CD4-positive, alpha-beta T cell (primary cell): ENCODE results near the gene PLEKHN1. TPM values are rescaled to one million over a fixed set of nuclear protein-coding genes. Genes with fewer than 3 reads are reported as not detected.

ENCODE experiments used
- ATAC-seq: fragments of 200-7000 bp; cut with Tn5 transposase; one replicate; pipeline ENCODE4 v1.10.0; 2022; ENCODE audit warnings: mild to moderate bottlenecking; ENCODE audit not compliant: poor library complexity
- CTCF ChIA-PET: fragments of 350-600 bp; sonication (Branson Sonifier 250); formaldehyde crosslinking; loops from one replicate; lab custom pipeline; 2021; ENCODE audit warnings: antibody characterized with exemption, inconsistent platforms; lab: Charles Lee
- POLR2A ChIA-PET: fragments of 350-600 bp; sonication (Branson Sonifier 250); formaldehyde crosslinking; loops from one replicate; lab custom pipeline; 2021; ENCODE audit warnings: antibody characterized with exemption, inconsistent platforms; lab: Charles Lee
- DNase-seq, 14 experiments: peaks; one replicate each; pipeline ENCODE4 v3.0.0-alpha.2; 2013 to 2020; ENCODE audit warnings: mixed read lengths in 2 of 14
- H3K27ac ChIP-seq, 2 donors: one replicate each; pipeline versions ENCODE4 v1.5.1 to v1.7.0; 2013; ENCODE audit warnings: low read length in 2 of 2, low read depth in 1 of 2, mild to moderate bottlenecking in 1 of 2
- H3K27me3 ChIP-seq, 2 experiments: 1 replicate in 1 of 2; 2 replicates in 1 of 2; pipeline versions ENCODE4 v1.6.1 to v1.7.0; 2013; ENCODE audit warnings: low read length in 2 of 2, control low read depth in 1 of 2, mild to moderate bottlenecking in 1 of 2, moderate library complexity in 1 of 2; ENCODE audit not compliant: insufficient read depth in 2 of 2, control insufficient read depth in 1 of 2
- H3K36me3 ChIP-seq: one replicate; pipeline ENCODE4 v1.6.1; 2013; ENCODE audit warnings: low read length, control low read depth; ENCODE audit not compliant: insufficient read depth
- H3K4me1 ChIP-seq: one replicate; pipeline ENCODE4 v1.6.1; 2013; ENCODE audit warnings: low read length, control low read depth; ENCODE audit not compliant: insufficient read depth
- H3K4me3 ChIP-seq: one replicate; pipeline ENCODE4 v1.5.1; 2013; ENCODE audit warnings: mild to moderate bottlenecking, low read length, moderate library complexity
- H3K9me3 ChIP-seq, 2 experiments: 1 replicate in 1 of 2; 2 replicates in 1 of 2; pipeline versions ENCODE4 v1.6.1 to v1.7.0; 2013; ENCODE audit warnings: low read length in 2 of 2, mild to moderate bottlenecking in 2 of 2, control low read depth in 1 of 2, moderate library complexity in 1 of 2; ENCODE audit not compliant: control insufficient read depth in 1 of 2, insufficient read depth in 1 of 2
- H3K27ac Mint-ChIP-seq: one replicate; pipeline ENCODE4 v1.8.0; 2020; ENCODE audit warnings: mixed read lengths
- H3K27me3 Mint-ChIP-seq: one replicate; pipeline ENCODE4 v1.8.0; 2021; ENCODE audit warnings: mixed read lengths
- H3K36me3 Mint-ChIP-seq: one replicate; pipeline ENCODE4 v1.8.0; 2021; ENCODE audit warnings: low read depth, mixed read lengths
- H3K4me1 Mint-ChIP-seq: one replicate; pipeline ENCODE4 v1.8.0; 2021; ENCODE audit warnings: low read depth, mixed read lengths
- H3K4me3 Mint-ChIP-seq: one replicate; pipeline ENCODE4 v1.8.0; 2020; ENCODE audit warnings: mild to moderate bottlenecking, mixed read lengths
- H3K9me3 Mint-ChIP-seq: one replicate; pipeline ENCODE4 v1.8.0; 2020; ENCODE audit warnings: mixed read lengths
- CTCF ChIP-seq: fragments of 200-600 bp; IDR thresholded peaks from one replicate; pipeline ENCODE4 v1.8.0; 2022; ENCODE audit warnings: antibody characterized with exemption, mild to moderate bottlenecking
- intact Hi-C, 2 experiments: fragments of 100-400 bp; cut with DNase I in 1 of 2; cut with micrococcal nuclease in 1 of 2; formaldehyde crosslinking; loops; one replicate each; pipeline versions ENCODE4 v1.15.1 to v1.9.0; 2023 to 2025; cut with DNase I, micrococcal nuclease
- total RNA-seq, 174 experiments: library from RNA in 2 of 174; stranded (reverse) in 2 of 174; gene quantifications; one replicate each; pipeline ENCODE4 v1.2.3 and lab custom pipeline; 2021 to 2026

The PLEKHN1 gene
- total RNA-seq, 2 experiments from 2014 or later = 0.69 to 0.95 TPM

- peaks cover 0 to 16% of the 10 kb centered on the region in 2 experiments for H3K9me3 ChIP-seq
- ATAC-seq (no peak), DNase-seq (peak in 1 of 14 experiments; percentile 27)
- no peak overlapping the region for H3K27ac ChIP-seq
- H3K27me3 ChIP-seq = peaks cover 52 to 67% of the 10 kb centered on the region in 2 experiments
- intact Hi-C loops = no loop called here
- peaks cover 4% of the 10 kb centered on the region for H3K36me3 Mint-ChIP-seq
- peaks cover 43% of the 10 kb centered on the region for H3K4me1 ChIP-seq
- peaks cover 17% of the 10 kb centered on the region for H3K4me1 Mint-ChIP-seq
- POLR2A ChIA-PET = interaction anchor here (0.7 kb wide), 1 partner anchor 10 kb away, joined by 3 read pairs; the partner anchor contains the start of gene ISG15
- H3K36me3 ChIP-seq = no peaks in the 10 kb centered on the region
- H3K4me3 ChIP-seq = no peak overlapping the region
- H3K27me3 Mint-ChIP-seq = peaks cover 53% of the 10 kb centered on the region
- TF ChIP-seq CTCF = no peak
- CTCF ChIA-PET = interaction anchor here (1.1 kb wide), 1 partner anchor 19 kb away, joined by 6 read pairs; no protein-coding TSS in a partner anchor
- H3K27ac Mint-ChIP-seq = no peak overlapping the region
- no peaks in the 10 kb centered on the region for H3K9me3 Mint-ChIP-seq
- H3K4me3 Mint-ChIP-seq = no peak overlapping the region
Measured at GRCh38 chr1:1003618-1004419, 37.5 kb downstream of the PLEKHN1 start.

- H3K36me3 Mint-ChIP-seq = peaks cover 4% of the 10 kb centered on the region
- H3K4me3 Mint-ChIP-seq = peak overlapping the region; percentile 32
- TF ChIP-seq CTCF = no peak
- peaks cover 39% of the 10 kb centered on the region for H3K4me1 ChIP-seq
- no peak overlapping the region for H3K27ac ChIP-seq
- H3K27ac Mint-ChIP-seq = peak overlapping the region; percentile 52
- H3K36me3 ChIP-seq = no peaks in the 10 kb centered on the region
- ChIA-PET POLR2A (interaction anchor here (0.7 kb wide), 1 partner anchor 9 kb away, joined by 3 read pairs; the partner anchor contains the start of gene ISG15), CTCF (interaction anchor here (1.1 kb wide), 1 partner anchor 20 kb away, joined by 6 read pairs; no protein-coding TSS in a partner anchor)
- peaks cover 0 to 16% of the 10 kb centered on the region in 2 experiments for H3K9me3 ChIP-seq
- intact Hi-C loops = no loop called here
- no peaks in the 10 kb centered on the region for H3K9me3 Mint-ChIP-seq
- peaks cover 57% of the 10 kb centered on the region for H3K27me3 Mint-ChIP-seq
- H3K4me3 ChIP-seq = no peak overlapping the region
- H3K4me1 Mint-ChIP-seq = peaks cover 17% of the 10 kb centered on the region
- ATAC-seq = no peak
- H3K27me3 ChIP-seq = peaks cover 51 to 66% of the 10 kb centered on the region in 2 experiments
- no peak for DNase-seq
Measured at GRCh38 chr1:1004420-1004779, 38.1 kb downstream of the PLEKHN1 start.

GRCh38 chr1:1004780-1005697 lies 38.8 kb downstream of the PLEKHN1 start:
- H3K9me3 Mint-ChIP-seq = no peaks in the 10 kb centered on the region
- H3K27ac ChIP-seq = no peak overlapping the region

More at GRCh38 chr1:1004780-1005697, 38.8 kb downstream of the PLEKHN1 start:
- peaks cover 35% of the 10 kb centered on the region for H3K4me1 ChIP-seq
- Mint-ChIP-seq H3K4me3 (peak overlapping the region; percentile 32), H3K27ac (peak overlapping the region; percentile 52), H3K27me3 (peaks cover 57% of the 10 kb centered on the region), H3K36me3 (peaks cover 4% of the 10 kb centered on the region), H3K4me1 (peaks cover 17% of the 10 kb centered on the region)
- ChIA-PET POLR2A (interaction anchor here (0.7 kb wide), 1 partner anchor 8 kb away, joined by 3 read pairs; the partner anchor contains the start of gene ISG15), CTCF (interaction anchor here (1.1 kb wide), 1 partner anchor 21 kb away, joined by 6 read pairs; no protein-coding TSS in a partner anchor)
- no peak overlapping the region for H3K4me3 ChIP-seq
- intact Hi-C loops = no loop called here
- peaks cover 50 to 62% of the 10 kb centered on the region in 2 experiments for H3K27me3 ChIP-seq
- no peak for TF ChIP-seq CTCF
- no peaks in the 10 kb centered on the region for H3K36me3 ChIP-seq
- H3K9me3 ChIP-seq = peaks cover 0 to 20% of the 10 kb centered on the region in 2 experiments
- ATAC-seq (no peak), DNase-seq (peak in 1 of 14 experiments; percentile 34)
